Measurements from ENCODE around the gene ASGR1. TPM values are rescaled to one million over a fixed set of nuclear protein-coding genes. Genes with fewer than 3 reads are reported as not detected.
"Not testable (repeated sequence)": the region's sequence is repeated elsewhere in the genome, so short reads cannot be mapped to it uniquely, and the experiment has no call there.

The ASGR1 gene
- polyA plus RNA-seq, 3 donors: 82.0 to 126 (median 114) TPM

GRCh38 chr17:7129311-7129710, 49.9 kb downstream of the ASGR1 start:
- Mint-ChIP-seq H3K4me1 (peaks cover 70% of the 10 kb centered on the region), H3K27me3 (ENCODE audit: low read depth in 3 of 3) (peaks cover 0 to 6% (median 0%) of the 10 kb centered on the region in 3 donors), H3K36me3 (no peaks in the 10 kb centered on the region), H3K27ac (peak overlapping the region; percentile 99 to 100 (median 100)), H3K9me3 (peaks cover 0 to 2% (median 0%) of the 10 kb centered on the region in 7 donors), H3K4me3 (no peak overlapping the region)
- DNase-seq: no peak
- H3K9me3 ChIP-seq (replicated peaks in 1 of 2; ENCODE audit: control insufficient read depth in 1 of 2, insufficient read depth in 1 of 2, low read length in 2 of 2): no peaks in the 10 kb centered on the region
- H3K4me2 ChIP-seq (replicated peaks; ENCODE audit: extremely low read depth, low read length, poor library complexity, severe bottlenecking): no peak overlapping the region
- 100% methylated on average over 4 of the region's 8 CpGs for WGBS (ENCODE audit: insufficient coverage)
- H3K4me3 ChIP-seq (replicated peaks in 1 of 3; ENCODE audit: low read depth in 2 of 3, low read length in 3 of 3): peak overlapping the region in 1 of 3 experiments; percentile 25
- no peak overlapping the region for H3K9ac ChIP-seq (ENCODE audit: insufficient read depth, low read length, poor library complexity, severe bottlenecking)
- H3K27me3 ChIP-seq (ENCODE audit: control insufficient read depth in 2 of 2, insufficient read depth in 2 of 2, low read length in 2 of 2): no peaks in the 10 kb centered on the region
- H3K36me3 ChIP-seq (replicated peaks in 1 of 2; ENCODE audit: control insufficient read depth in 1 of 2, insufficient read depth in 2 of 2, low read length in 2 of 2): no peaks in the 10 kb centered on the region
- H3K79me2 ChIP-seq (ENCODE audit: insufficient read depth, low read length): no peaks in the 10 kb centered on the region
- H3K4me1 ChIP-seq (ENCODE audit: control insufficient read depth in 1 of 2, insufficient read depth in 2 of 2, low read length in 2 of 2): peaks cover 65 to 71% of the 10 kb centered on the region in 2 donors
- TF ChIP-seq CTCF (IDR thresholded peaks at IDR 0.05): no peak
- peak overlapping the region; percentile 100 for H3K27ac ChIP-seq (ENCODE audit: low read depth in 1 of 2, low read length in 2 of 2)
- no peak overlapping the region for H2AFZ ChIP-seq (ENCODE audit: insufficient read depth, low read depth, low read length, poor library complexity, severe bottlenecking)
- no peaks in the 10 kb centered on the region for H4K20me1 ChIP-seq (ENCODE audit: insufficient read depth, low read length)
- intact Hi-C loops (cut with micrococcal nuclease): no loop called here

GRCh38 chr17:7128160-7128559, 51.0 kb downstream of the ASGR1 start:
- H3K4me1 Mint-ChIP-seq: peaks cover 70% of the 10 kb centered on the region
- Histone ChIP-seq H3K27me3 (ENCODE audit: control insufficient read depth in 2 of 2, insufficient read depth in 2 of 2, low read length in 2 of 2) (no peaks in the 10 kb centered on the region), H3K9me3 (replicated peaks in 1 of 2; ENCODE audit: control insufficient read depth in 1 of 2, insufficient read depth in 1 of 2, low read length in 2 of 2) (no peaks in the 10 kb centered on the region), H3K9ac (ENCODE audit: insufficient read depth, low read length, poor library complexity, severe bottlenecking) (no peak overlapping the region), H3K4me3 (replicated peaks in 1 of 3; ENCODE audit: low read depth in 2 of 3, low read length in 3 of 3) (no peak overlapping the region), H3K27ac (ENCODE audit: low read depth in 1 of 2, low read length in 2 of 2) (peak overlapping the region in 1 of 2 donors; percentile 100), H2AFZ (ENCODE audit: insufficient read depth, low read depth, low read length, poor library complexity, severe bottlenecking) (no peak overlapping the region), H3K79me2 (ENCODE audit: insufficient read depth, low read length) (no peaks in the 10 kb centered on the region), H4K20me1 (ENCODE audit: insufficient read depth, low read length) (no peaks in the 10 kb centered on the region), H3K4me1 (ENCODE audit: control insufficient read depth in 1 of 2, insufficient read depth in 2 of 2, low read length in 2 of 2) (peaks cover 65 to 71% of the 10 kb centered on the region in 2 donors), H3K36me3 (replicated peaks in 1 of 2; ENCODE audit: control insufficient read depth in 1 of 2, insufficient read depth in 2 of 2, low read length in 2 of 2) (no peaks in the 10 kb centered on the region), H3K4me2 (replicated peaks; ENCODE audit: extremely low read depth, low read length, poor library complexity, severe bottlenecking) (no peak overlapping the region)
- WGBS (ENCODE audit: insufficient coverage): 92% methylated on average over 3 of the region's 5 CpGs
- H3K27me3 Mint-ChIP-seq (ENCODE audit: low read depth in 3 of 3): peaks cover 0 to 3% (median 0%) of the 10 kb centered on the region in 3 donors
- H3K9me3 Mint-ChIP-seq: peaks cover 0 to 2% (median 0%) of the 10 kb centered on the region in 7 donors
- TF ChIP-seq CTCF (IDR thresholded peaks at IDR 0.05): no peak
- H3K27ac Mint-ChIP-seq: peak overlapping the region in 3 of 7 donors; percentile 45 to 68 (median 68)
- DNase-seq: no peak
- no peak overlapping the region for H3K4me3 Mint-ChIP-seq
- peaks cover 0 to 4% of the 10 kb centered on the region in 2 donors for H3K36me3 Mint-ChIP-seq
- intact Hi-C loops (cut with micrococcal nuclease): no loop called here

- not testable (repeated sequence) for H3K36me3 Mint-ChIP-seq
- H3K4me1 ChIP-seq (ENCODE audit: control insufficient read depth in 1 of 2, insufficient read depth in 2 of 2, low read length in 2 of 2): peaks cover 68 to 72% of the 10 kb centered on the region in 2 donors
These were observed 51.7 kb downstream of the ASGR1 start for GRCh38 chr17:7127501-7127900.

More at GRCh38 chr17:7127501-7127900, 51.7 kb downstream of the ASGR1 start:
- H3K79me2 ChIP-seq (ENCODE audit: insufficient read depth, low read length); intact Hi-C loops (cut with micrococcal nuclease); H3K27ac ChIP-seq (ENCODE audit: low read depth in 1 of 2, low read length in 2 of 2); H3K9me3 ChIP-seq (replicated peaks in 1 of 2; ENCODE audit: control insufficient read depth in 1 of 2, insufficient read depth in 1 of 2, low read length in 2 of 2); H2AFZ ChIP-seq (ENCODE audit: insufficient read depth, low read depth, low read length, poor library complexity, severe bottlenecking); H3K4me3 ChIP-seq (replicated peaks in 1 of 3; ENCODE audit: low read depth in 2 of 3, low read length in 3 of 3); DNase-seq; H4K20me1 ChIP-seq (ENCODE audit: insufficient read depth, low read length); H3K27me3 Mint-ChIP-seq (ENCODE audit: low read depth in 3 of 3); H3K27me3 ChIP-seq (ENCODE audit: control insufficient read depth in 2 of 2, insufficient read depth in 2 of 2, low read length in 2 of 2); H3K27ac Mint-ChIP-seq; H3K9ac ChIP-seq (ENCODE audit: insufficient read depth, low read length, poor library complexity, severe bottlenecking); H3K36me3 ChIP-seq (replicated peaks in 1 of 2; ENCODE audit: control insufficient read depth in 1 of 2, insufficient read depth in 2 of 2, low read length in 2 of 2); H3K9me3 Mint-ChIP-seq; H3K4me3 Mint-ChIP-seq; H3K4me2 ChIP-seq (replicated peaks; ENCODE audit: extremely low read depth, low read length, poor library complexity, severe bottlenecking): not testable (repeated sequence)
- peaks cover 71% of the 10 kb centered on the region for H3K4me1 Mint-ChIP-seq
- no CpG with 5 or more reads among the region's 5 CpGs for WGBS (ENCODE audit: insufficient coverage)
